Subcutaneous adipose tissue (tissue), 4 donors: Measurements from ENCODE around the gene PTPRS. TPM values are rescaled to one million over a fixed set of nuclear protein-coding genes. Genes with fewer than 3 reads are reported as not detected.

ENCODE experiments used
- total RNA-seq, 4 donors: library from RNA; depleted of rRNA; stranded (reverse); fragments of >200 nt; gene quantifications; one replicate each; pipeline ENCODE4 v1.1.0, GENCODE V29; 2016
- TF ChIP-seq, protein P1 (sequence below): fragments of 450-650 bp; IDR thresholded peaks from one replicate; pipeline ENCODE4 v1.5.1; 2016; ENCODE audit warnings: low read depth, mild to moderate bottlenecking, control low read depth, antibody characterized with exemption, moderate library complexity

PTPRS gene
- 100 to 1,000 TPM; 261 to 700 (median 461) TPM for total RNA-seq

DNA sequence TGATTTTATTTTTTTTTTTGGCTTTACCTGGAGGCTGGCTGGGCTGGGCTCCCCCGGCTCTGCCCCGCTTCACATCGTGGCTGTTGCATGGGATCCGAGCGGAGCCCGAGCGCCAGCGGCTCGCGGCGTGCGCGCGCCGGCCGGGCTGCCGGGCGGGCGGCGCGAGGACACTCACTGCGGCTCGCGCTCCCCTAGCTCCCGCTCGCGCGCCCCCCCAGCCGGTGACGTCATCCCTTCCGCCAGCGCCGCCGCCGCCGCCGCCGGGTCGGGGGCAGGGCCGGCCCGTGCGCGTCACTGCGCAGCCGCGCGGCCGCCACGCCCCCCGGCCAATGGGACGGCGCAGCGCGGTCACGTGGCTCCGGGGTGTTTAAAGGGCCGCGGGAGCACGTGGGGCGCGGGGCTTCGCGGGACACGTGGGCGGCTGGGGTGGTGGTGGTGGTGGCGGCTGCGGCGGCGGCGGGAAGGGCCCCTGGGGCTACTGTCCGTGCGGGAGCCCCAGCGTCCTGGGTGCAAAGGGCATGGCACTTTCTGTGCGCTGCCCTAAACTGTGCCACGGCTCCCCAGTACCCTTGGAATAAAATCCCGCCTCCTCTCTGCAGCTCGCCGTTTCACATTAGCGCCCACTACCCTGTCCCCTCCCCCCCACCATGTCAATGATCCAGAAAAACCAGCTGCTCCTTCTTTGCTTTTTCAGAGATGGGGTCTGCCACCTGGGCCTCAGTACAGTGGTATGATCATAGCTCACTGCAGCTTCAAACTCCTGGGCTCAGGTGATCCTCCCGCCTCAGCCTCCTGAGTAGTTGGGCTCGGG, at the start of gene PTPRS:
Gene PTPRS (minus strand): TSS at position 176 of the 811 bp plus-strand sequence. CDS start 54,672 bp downstream, outside the sequence.
- TF ChIP-seq, protein P1, sequence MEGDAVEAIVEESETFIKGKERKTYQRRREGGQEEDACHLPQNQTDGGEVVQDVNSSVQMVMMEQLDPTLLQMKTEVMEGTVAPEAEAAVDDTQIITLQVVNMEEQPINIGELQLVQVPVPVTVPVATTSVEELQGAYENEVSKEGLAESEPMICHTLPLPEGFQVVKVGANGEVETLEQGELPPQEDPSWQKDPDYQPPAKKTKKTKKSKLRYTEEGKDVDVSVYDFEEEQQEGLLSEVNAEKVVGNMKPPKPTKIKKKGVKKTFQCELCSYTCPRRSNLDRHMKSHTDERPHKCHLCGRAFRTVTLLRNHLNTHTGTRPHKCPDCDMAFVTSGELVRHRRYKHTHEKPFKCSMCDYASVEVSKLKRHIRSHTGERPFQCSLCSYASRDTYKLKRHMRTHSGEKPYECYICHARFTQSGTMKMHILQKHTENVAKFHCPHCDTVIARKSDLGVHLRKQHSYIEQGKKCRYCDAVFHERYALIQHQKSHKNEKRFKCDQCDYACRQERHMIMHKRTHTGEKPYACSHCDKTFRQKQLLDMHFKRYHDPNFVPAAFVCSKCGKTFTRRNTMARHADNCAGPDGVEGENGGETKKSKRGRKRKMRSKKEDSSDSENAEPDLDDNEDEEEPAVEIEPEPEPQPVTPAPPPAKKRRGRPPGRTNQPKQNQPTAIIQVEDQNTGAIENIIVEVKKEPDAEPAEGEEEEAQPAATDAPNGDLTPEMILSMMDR: no peak

DNA sequence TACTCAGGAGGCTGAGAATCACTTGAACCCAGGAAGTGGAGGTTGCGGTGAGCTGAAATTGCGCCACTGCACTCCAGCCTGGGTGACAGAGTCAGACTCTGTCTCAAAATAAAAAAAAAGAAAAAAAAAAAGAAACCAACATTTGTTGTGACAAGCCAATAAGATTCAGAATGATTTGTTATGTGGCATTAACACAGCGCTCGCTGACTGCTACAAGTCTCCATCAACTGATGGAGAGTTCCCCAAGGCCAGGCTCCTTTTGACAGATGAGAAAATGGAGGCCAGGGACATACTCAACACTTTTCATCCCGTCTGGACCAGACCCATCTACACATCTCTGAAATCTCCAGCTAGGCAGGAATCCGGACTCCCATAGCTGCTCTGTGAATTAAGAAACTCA, 48.7 kb upstream of the PTPRS start:
- TF ChIP-seq, protein P1: no peak

DNA sequence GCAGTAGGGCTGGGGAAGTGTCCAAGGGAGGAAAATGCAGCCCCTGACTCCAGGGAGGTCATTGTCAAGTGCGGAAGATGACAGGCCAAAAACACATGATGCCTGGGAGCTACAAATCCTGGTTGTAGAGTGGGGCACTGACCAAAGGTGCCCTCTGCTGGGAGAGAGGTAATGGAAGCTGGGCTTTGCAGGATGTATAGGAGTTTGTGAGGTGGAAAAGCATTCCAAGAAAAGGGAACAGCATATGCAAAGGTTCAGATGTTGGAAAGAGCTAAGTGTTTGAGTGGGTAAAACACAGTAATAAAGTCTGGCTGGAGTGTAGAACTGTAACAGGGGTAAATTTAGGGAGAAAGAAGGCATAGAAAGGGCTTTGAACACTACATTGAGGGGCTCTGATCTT, 46.9 kb upstream of the PTPRS start:
- TF ChIP-seq, protein P1: no peak

DNA sequence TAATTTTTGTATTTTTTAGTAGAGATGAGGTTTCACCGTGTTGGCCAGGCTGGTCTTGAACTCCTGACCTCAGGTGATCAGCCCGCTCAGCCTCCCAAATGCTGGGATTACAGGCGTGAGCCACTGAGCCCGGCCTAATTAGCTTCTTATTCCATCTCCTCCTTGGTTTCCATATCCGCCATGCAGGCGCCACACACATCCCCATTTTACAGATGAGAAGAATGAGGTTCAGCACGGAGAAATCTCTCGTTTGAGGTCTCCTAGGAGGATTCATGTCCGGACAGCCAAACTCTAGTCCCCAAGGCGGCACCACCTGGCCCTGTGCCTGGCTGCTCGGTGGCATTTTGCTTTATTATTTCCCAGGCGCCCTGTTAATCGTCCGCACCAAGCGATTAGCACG, 46.2 kb upstream of the PTPRS start:
- TF ChIP-seq, protein P1: no peak

DNA sequence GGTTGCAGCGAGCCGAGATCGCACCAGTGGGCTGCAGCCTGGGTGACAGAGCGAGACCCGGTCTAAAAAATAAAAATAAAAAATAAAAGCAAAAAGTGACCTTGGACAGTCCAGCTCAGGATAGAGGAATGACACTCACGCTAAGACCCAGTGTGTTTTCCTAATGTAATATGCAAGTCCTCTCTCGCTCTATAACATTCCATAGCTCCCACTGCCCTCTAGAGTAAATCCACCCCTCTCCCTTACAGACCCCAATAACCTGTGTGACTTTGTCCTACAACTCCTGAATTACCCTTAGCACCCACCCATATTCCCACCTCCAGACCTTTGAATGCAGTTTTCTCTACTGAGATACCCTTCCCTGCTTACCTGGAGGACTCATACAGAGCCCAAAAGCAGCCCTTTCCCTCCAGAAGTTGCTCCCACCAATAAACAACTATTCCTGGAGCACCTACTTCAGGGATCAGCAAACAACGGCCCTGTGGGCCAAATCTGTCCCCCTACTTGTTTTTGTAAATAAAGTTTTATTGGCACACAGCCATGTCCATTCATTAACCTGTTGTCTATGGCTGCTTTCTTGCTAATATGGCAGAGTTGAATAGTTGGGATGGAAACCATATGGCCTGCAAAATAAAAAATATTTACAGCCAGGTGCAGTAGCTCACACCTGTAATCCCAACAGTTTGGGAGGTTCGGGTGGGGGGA, 39.8 kb upstream of the PTPRS start:
- TF ChIP-seq, protein P1: no peak

DNA sequence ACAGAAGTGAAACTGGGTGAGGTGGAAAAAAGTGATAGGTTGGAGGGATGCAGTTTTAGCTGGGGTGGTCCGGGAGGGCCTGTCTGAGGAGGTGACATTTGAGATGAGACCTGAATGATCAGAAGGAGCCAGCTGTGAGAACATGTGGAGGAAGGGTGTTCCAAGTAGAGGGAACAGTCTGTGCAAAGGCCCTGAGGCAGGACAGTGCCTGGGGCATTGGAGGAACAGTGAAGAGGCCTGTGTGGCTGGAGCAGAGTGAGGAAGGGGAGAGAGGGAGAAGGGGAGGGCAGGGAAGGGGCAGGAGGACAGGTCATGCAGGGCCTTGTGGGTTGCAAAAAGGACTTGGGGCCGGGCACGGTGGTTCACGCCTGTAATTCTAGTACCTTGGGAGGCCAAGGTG, 36.3 kb upstream of the PTPRS start:
- TF ChIP-seq, protein P1: no peak

DNA sequence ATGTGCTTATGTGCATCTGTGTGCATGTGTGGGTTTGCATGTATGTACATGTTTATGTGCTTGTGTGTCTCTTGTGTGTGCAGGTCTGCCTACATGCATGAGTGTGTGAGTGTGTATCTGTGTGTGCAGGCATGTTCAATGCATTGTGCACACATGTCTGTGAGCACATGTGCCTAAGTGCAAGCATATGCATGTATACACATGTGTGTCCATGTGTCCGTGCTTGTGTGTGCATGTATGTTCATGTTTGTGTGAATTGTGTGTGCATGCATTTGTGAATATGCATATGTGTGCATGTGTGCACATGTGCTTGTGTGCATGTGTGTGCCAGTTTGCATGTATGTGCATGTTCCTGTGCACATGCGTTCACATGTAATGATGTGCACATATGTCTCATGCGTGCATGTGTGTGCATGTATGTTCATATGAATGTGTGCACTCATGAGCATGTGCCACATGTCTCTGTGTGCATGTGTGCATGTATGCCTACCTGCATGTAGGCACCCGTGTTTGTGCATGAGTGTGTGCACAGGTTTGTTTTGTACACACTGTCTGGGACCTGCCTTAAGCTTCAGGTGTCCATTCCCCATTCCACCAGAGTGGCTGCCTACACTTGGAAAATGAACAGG, 32.1 kb upstream of the PTPRS start:
- TF ChIP-seq, protein P1: no peak
